GM12864 (cell line): ENCODE data around the gene ZDHHC1.

Experiments
- DNase-seq: peaks from one replicate; pipeline ENCODE4 v3.0.0-alpha.2; 2011; ENCODE audit warnings: low read depth
- H3K4me3 ChIP-seq: 2 replicates; pipeline ENCODE4 v1.5.1; 2011; ENCODE audit warnings: mild to moderate bottlenecking, low read depth, low read length, control low read depth
- TF ChIP-seq, protein P1 (sequence below): IDR thresholded peaks from 2 replicates; pipeline ENCODE4 v1.5.1; 2011; ENCODE audit warnings: low read depth, mild to moderate bottlenecking, moderate library complexity, low read length, control low read depth, inconsistent platforms; ENCODE audit errors: missing control alignments

The ZDHHC1 gene

DNA sequence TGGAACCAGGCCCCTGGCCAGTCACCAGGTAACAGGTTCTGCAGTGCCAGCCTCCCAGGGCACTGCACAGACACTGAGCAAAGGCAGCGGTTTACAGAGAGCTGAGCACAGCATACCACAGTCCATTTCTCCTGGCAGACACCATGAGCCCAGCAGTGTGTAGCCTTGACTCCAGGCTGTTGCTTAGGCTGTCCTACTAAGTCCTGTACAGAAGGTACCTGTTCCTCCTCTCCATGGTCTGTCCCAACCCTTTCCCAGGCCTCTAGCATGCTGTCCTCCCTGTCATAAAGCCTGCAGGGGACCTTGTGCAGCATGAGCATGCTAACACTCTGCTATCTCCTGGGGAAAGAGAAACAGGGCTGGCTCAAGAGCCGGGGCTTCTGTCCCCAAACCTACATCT lies 44.7 kb upstream of the ZDHHC1 start:
- H3K4me3 ChIP-seq, result no peak overlapping the region
- DNase-seq, result no peak
- TF ChIP-seq, protein P1, sequence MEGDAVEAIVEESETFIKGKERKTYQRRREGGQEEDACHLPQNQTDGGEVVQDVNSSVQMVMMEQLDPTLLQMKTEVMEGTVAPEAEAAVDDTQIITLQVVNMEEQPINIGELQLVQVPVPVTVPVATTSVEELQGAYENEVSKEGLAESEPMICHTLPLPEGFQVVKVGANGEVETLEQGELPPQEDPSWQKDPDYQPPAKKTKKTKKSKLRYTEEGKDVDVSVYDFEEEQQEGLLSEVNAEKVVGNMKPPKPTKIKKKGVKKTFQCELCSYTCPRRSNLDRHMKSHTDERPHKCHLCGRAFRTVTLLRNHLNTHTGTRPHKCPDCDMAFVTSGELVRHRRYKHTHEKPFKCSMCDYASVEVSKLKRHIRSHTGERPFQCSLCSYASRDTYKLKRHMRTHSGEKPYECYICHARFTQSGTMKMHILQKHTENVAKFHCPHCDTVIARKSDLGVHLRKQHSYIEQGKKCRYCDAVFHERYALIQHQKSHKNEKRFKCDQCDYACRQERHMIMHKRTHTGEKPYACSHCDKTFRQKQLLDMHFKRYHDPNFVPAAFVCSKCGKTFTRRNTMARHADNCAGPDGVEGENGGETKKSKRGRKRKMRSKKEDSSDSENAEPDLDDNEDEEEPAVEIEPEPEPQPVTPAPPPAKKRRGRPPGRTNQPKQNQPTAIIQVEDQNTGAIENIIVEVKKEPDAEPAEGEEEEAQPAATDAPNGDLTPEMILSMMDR, result no peak

DNA sequence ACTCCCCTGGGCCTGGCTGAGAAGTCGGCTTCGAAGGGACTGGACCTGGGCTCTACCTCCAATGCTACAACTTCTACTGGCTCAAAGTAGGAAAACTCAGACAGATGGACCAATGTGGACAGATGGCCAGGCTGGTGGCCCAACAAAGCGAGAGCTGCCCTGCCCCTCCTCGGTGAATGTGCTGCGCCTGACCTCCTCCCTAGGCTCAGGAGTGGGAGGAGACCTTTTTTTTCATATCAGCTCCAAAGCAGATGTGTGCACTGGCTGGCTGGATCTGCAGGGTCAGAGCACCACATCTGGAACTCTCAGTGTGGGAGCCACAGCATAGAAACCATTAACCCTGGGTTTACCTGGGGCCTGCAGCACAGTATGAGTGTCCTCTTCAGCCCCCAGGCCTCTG lies 43.9 kb upstream of the ZDHHC1 start:
- TF ChIP-seq, protein P1, result no peak
- H3K4me3 ChIP-seq, result no peak overlapping the region
- DNase-seq, result no peak

DNA sequence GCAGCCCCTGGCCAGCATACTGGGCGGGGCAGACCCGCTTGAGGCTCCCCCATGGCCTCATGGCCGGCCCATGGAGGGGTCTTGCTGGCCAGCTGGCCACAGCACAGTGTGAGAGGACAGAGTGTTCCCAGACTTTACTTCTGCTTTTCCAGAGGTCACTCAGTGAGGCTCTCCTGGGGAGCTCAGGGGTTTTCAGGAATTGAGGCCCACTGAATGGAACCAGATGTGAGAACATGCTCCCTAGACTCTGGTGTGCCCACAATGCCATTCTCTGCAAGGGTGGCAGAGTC lies 43.5 kb upstream of the ZDHHC1 start:
- H3K4me3 ChIP-seq, result no peak overlapping the region

DNA sequence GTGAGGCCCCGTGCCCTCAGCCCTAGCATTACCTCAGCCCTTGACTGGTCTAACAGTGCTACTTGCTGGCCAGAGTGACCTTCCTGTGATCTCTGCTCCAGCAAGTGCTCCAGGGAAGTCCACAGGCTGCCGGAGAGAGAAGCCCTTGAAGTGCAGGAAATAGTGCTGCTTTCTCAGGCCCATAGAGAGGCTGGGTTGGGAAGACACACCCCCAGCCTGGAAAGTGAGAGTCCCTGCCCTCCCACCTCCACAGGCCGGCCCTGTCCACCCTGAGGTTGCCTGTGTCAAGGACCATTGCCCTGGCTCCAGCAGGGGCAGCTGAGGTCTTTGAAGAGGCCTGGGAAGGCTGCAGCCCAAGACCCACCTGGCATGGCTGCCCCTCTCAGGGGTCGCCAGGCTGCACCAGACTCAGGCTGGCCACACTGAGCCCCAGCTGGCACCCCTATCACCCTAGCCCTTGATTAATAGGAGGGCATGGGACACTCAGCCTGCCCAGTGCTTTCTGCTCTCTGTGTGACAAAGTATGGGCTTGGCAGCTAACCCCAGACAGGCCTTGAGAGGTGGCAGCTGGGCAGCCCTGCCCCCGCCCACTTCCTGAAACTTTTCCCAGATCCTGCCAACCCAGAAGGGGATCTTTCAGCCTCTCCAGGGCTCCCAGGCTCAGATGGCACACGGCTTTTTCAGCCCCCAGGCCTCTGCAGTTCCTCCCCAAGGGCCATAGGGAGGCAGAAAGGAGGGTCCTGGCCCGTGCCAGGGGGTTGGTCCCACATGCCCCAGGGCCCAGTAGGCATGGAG lies 43.0 kb upstream of the ZDHHC1 start:
- no peak for DNase-seq
- H3K4me3 ChIP-seq, result no peak overlapping the region
- TF ChIP-seq, protein P1, result no peak

More for the DNA sequence above, 43.5 kb upstream of the ZDHHC1 start:
- TF ChIP-seq, protein P1, result no peak
- DNase-seq, result no peak

DNA sequence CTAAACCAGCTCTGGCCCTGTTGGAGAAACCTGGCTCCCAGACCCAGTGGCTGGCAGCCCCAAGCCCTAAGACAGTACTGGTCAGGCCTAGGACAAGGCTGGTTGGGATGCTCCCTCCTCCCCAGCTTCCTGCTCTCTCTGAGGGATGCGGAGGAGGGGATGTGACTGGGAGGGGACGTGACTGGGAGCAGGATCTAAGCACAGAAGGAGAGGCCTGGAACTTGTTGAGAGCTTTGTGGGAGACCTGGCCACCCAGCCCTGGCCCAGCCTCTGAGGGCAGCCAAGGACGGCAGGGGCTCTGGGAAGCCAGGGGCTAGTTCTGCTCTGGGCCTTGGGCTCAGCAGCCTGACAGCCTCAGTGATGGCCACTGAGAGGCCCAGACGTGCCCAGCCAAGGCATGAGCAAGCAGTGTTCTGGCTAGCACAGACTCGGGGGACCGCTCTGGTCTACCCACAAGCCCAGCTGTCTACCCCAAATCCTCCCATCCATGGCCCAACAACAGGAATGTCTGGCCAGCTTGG lies 41.9 kb upstream of the ZDHHC1 start:
- DNase-seq, result no peak
- TF ChIP-seq, protein P1, result no peak
- H3K4me3 ChIP-seq, result no peak overlapping the region

DNA sequence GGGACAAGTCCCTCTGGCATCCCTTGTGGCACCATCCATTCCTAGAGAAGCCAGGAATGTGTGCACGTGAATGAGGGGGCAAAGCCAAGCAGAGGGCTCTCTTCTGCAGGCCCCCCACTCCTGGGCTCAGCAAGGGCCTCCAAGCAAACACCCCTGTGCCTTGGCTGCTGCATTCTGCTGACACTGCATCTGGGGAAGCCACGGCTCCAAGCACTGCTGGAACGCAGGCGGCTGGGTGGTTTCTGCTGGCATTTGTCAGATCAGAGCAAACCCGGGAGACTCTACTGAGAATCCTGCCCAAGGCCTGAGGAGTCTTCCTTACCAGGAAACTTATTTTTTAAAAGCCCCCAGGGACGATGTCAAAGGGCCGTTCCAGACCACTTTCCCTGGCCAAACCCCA lies 41.3 kb upstream of the ZDHHC1 start:
- H3K4me3 ChIP-seq, result no peak overlapping the region
- DNase-seq, result no peak
- TF ChIP-seq, protein P1, result no peak
